HepG2 (cell line): ENCODE measurements around the gene B4GALT2. TPM values are rescaled to one million over a fixed set of nuclear protein-coding genes. Genes with fewer than 3 reads are reported as not detected.
A peak's percentile ranks its signal among the peaks of the same experiment; 100 is the strongest.

Source experiments
- ATAC-seq: fragments of 200-7000 bp; cut with Tn5 transposase; 3 replicates; pipeline ENCODE4 v1.9.1; 2020; ENCODE audit warnings: mild to moderate bottlenecking, moderate library complexity
- BruUV-seq: library from RNA; stranded (reverse); fragments of 400-500 nt; replicated peaks from 2 replicates; lab custom pipeline; 2021; lab: Mats Ljungman, UMichigan
- CTCF ChIA-PET: fragments of 300-600 bp; formaldehyde crosslinking; extraction: SDS; loops from one replicate; lab custom pipeline; 2021; ENCODE audit warnings: low total read pairs, inconsistent platforms, low intra/inter-chr PET ratio; lab: Yijun Ruan, JAX
- POLR2A ChIA-PET: fragments of 350-600 bp; sonication (Branson Sonifier 250); formaldehyde crosslinking; loops from one replicate; lab custom pipeline; 2020; ENCODE audit warnings: antibody characterized with exemption, inconsistent platforms; lab: Yijun Ruan, JAX
- DNase-seq: peaks from one replicate; pipeline ENCODE4 v3.0.0-alpha.2; 2015; ENCODE audit warnings: low spot score
- FAIRE-seq: peaks from 3 replicates; lab custom pipeline; 2011; peaks lifted over from hg19 to GRCh38; lab: Jason Lieb, UNC
- H2AFZ ChIP-seq: one replicate; pipeline ENCODE4 v1.6.1; 2011; ENCODE audit warnings: low read length, inconsistent platforms
- H3K27ac ChIP-seq: fragments of 300-600 bp; 3 replicates; pipeline ENCODE4 v1.8.0; 2011; ENCODE audit warnings: mixed run types, mild to moderate bottlenecking, mixed read lengths, low read length, inconsistent platforms; ENCODE audit not compliant: insufficient read depth; ENCODE audit errors: extremely low read length
- H3K27me3 ChIP-seq, 2 experiments: fragments of 200-600 bp in 1 of 2; 2 replicates in 1 of 2; 3 replicates in 1 of 2; pipeline versions ENCODE4 v1.6.0 to v1.8.0; 2011; ENCODE audit warnings: low read length in 2 of 2, mild to moderate bottlenecking in 2 of 2, moderate library complexity in 2 of 2, inconsistent platforms in 1 of 2; ENCODE audit not compliant: insufficient read depth in 2 of 2, control insufficient read depth in 1 of 2
- H3K36me3 ChIP-seq, 2 experiments: fragments of 200-600 bp in 1 of 2; replicated peaks in 1 of 2; 2 replicates in 1 of 2; 3 replicates in 1 of 2; pipeline versions ENCODE4 v1.5.1 to v1.8.0; 2011; ENCODE audit warnings: low read length in 2 of 2, inconsistent platforms in 1 of 2; ENCODE audit not compliant: insufficient read depth in 2 of 2, control insufficient read depth in 1 of 2
- H3K4me1 ChIP-seq: 2 replicates; pipeline ENCODE4 v1.5.1; 2012; ENCODE audit warnings: low read length, inconsistent platforms; ENCODE audit not compliant: insufficient read depth
- H3K4me2 ChIP-seq: 2 replicates; pipeline ENCODE4 v1.6.0; 2011; ENCODE audit warnings: low read depth, low read length, inconsistent platforms
- H3K4me3 ChIP-seq, 3 experiments: fragments of 200-600 bp in 1 of 3; sonication (generic), shearing (Covaris generic) in 1 of 3; replicated peaks in 1 of 3; 2 replicates each; pipeline ENCODE4 v1.5.1; 2011 to 2016; ENCODE audit warnings: low read length in 3 of 3, inconsistent platforms in 2 of 3, low read depth in 2 of 3, mild to moderate bottlenecking in 2 of 3, control low read depth in 1 of 3, mixed read lengths in 1 of 3; ENCODE audit not compliant: insufficient read depth in 1 of 3
- H3K79me2 ChIP-seq: one replicate; pipeline ENCODE4 v1.6.1; 2011; ENCODE audit warnings: low read length, inconsistent platforms; ENCODE audit not compliant: insufficient read depth
- H3K9ac ChIP-seq: 2 replicates; pipeline ENCODE4 v1.6.0; 2011; ENCODE audit warnings: mild to moderate bottlenecking, low read depth, low read length, inconsistent platforms; ENCODE audit not compliant: insufficient read depth
- H3K9me3 ChIP-seq: 2 replicates; pipeline ENCODE4 v1.5.1; 2012; ENCODE audit warnings: mild to moderate bottlenecking, low read length
- H4K20me1 ChIP-seq: 2 replicates; pipeline ENCODE4 v1.6.0; 2011; ENCODE audit warnings: inconsistent platforms, mild to moderate bottlenecking, low read length, moderate library complexity; ENCODE audit not compliant: insufficient read depth
- AGO2 ChIP-seq: fragments of 200-400 bp; formaldehyde crosslinking; optimal IDR thresholded peaks from 2 replicates; pipeline ENCODE3; 2017; ENCODE audit warnings: mild to moderate bottlenecking, low read depth, low read length, moderate library complexity
- EP300 ChIP-seq, 3 experiments: sonication (generic) in 1 of 3; formaldehyde crosslinking in 1 of 3; IDR thresholded peaks; 2 replicates each; pipeline versions ENCODE4 v1.5.1 to v1.6.1; 2011 to 2020; ENCODE audit warnings: low read depth in 2 of 3, low read length in 2 of 3, borderline replicate concordance in 1 of 3, improper control_type of control experiment in 1 of 3, mild to moderate bottlenecking in 1 of 3, missing genetic modification reagents in 1 of 3, moderate library complexity in 1 of 3
- GTF3A ChIP-seq: sonication (generic); formaldehyde crosslinking; conservative IDR thresholded peaks from 2 replicates; pipeline ENCODE4 v1.4.0; 2020; ENCODE audit warnings: mild to moderate bottlenecking, missing genetic modification reagents
- HMGXB3 ChIP-seq: sonication (generic); formaldehyde crosslinking; IDR thresholded peaks from 2 replicates; pipeline ENCODE4 v1.4.0; 2020; ENCODE audit warnings: missing genetic modification reagents, borderline replicate concordance
- MIER3 ChIP-seq: IDR thresholded peaks from 2 replicates; pipeline ENCODE4 v1.6.1; 2016; ENCODE audit warnings: missing compliant biosample characterization, borderline replicate concordance
- SALL2 ChIP-seq: sonication (generic); formaldehyde crosslinking; IDR thresholded peaks from 2 replicates; pipeline ENCODE4 v1.8.1; 2023; ENCODE audit warnings: mild to moderate bottlenecking, missing genetic modification reagents, inconsistent platforms
- SOX13 ChIP-seq, 3 experiments: fragments of 450-650 bp in 1 of 3; sonication (generic) in 1 of 3; formaldehyde crosslinking in 1 of 3; IDR thresholded peaks in 2 of 3; conservative IDR thresholded peaks in 1 of 3; 2 replicates each; pipeline versions ENCODE4 v1.5.0 to v1.6.1; 2016 to 2020; ENCODE audit warnings: antibody characterized with exemption in 1 of 3, mild to moderate bottlenecking in 1 of 3, missing compliant biosample characterization in 1 of 3, missing genetic modification reagents in 1 of 3, moderate library complexity in 1 of 3
- ZNF292 ChIP-seq: sonication (generic); formaldehyde crosslinking; IDR thresholded peaks from 2 replicates; pipeline ENCODE4 v1.8.1; 2022; ENCODE audit warnings: mild to moderate bottlenecking, low read depth, missing genetic modification reagents, borderline replicate concordance
- ZNF33B ChIP-seq: sonication (generic); formaldehyde crosslinking; IDR thresholded peaks from 2 replicates; pipeline ENCODE4 v1.5.1; 2020; ENCODE audit warnings: mild to moderate bottlenecking, missing genetic modification reagents
- WGBS: methylation state at CpG from one replicate; pipeline ENCODE4 v1.1.6; 2017; ENCODE audit warnings: low lambda C conversion rate; 5-methylcytosine and 5-hydroxymethylcytosine counted together
- in situ Hi-C: cut with HindIII; loops from 2 replicates; pipeline ENCODE4 v1.10.0; 2017; ENCODE audit warnings: low pct_unique_long_range_greater_than_20kb; ENCODE audit not compliant: extremely low pct_ligation_motif_present
- intact Hi-C: fragments of 100-400 bp; cut with micrococcal nuclease; formaldehyde crosslinking; loops from one replicate; pipeline ENCODE4 v1.10.0; 2022; ENCODE audit not compliant: unreplicated experiment
- polyA plus RNA-seq, 8 experiments: library from polyadenylated mRNA; depleted of rRNA in 3 of 8; stranded (reverse) in 7 of 8; unstranded in 1 of 8; fragments of >200 nt; fragmentation: Illumina TruSeq in 4 of 8; extraction: Trizol in 4 of 8; gene quantifications; 2 replicates each; pipeline versions ENCODE4 v1.2.1 to v1.2.3, GENCODE V29; 2011 to 2016; ENCODE audit warnings: low read depth in 4 of 8, missing spikeins in 1 of 8, mixed read lengths in 1 of 8; ENCODE audit not compliant: insufficient read depth in 1 of 8
- total RNA-seq, 5 experiments: library from RNA; depleted of rRNA; stranded (reverse); fragments of >200 nt; fragmentation: Illumina TruSeq; extraction: Trizol; gene quantifications; 2 replicates each; pipeline ENCODE4 v1.2.3, GENCODE V29; 2016; ENCODE audit warnings: low read depth in 1 of 5

Gene B4GALT2
- total and polyA plus RNA-seq, 2 of the 13 experiments (the other 11 are each of a cell fraction or from before 2014, with no cell fraction given): 41.9 to 78.0 TPM

DNA sequence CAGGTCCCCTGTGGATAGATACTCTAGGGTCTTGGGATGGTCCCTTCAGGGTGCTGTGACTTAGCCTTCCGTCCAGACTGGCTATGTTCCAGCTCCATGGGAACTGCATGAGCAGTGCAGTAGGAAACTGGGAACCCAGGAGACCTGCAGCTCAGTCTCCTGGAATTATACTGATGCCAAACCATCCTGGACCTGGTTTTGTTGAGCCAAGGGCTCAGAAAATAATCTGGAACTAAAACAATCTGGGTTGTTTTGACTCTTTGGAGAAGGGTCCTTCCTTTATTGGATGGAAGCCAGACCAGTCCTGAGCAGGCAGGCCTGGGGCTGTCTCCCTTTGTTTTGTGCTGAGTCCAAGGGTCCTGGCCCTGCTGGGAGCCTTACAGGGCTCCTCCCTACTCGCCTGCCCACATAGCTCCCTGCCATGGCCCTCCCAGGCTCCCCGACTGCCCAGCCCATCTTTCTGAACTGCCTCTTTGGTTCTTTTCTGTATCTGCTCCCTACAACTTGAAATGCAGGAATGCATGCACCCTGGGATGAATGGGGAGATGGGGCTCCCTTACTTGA lies 31.1 kb upstream of the B4GALT2 start (continued):
- TF ChIP-seq HMGXB3 (CRISPR knock-in tag): 0 out of 2 replicates have a peak, but pooled peaks have one; percentile 28
- no peak for TF ChIP-seq ZNF292 (CRISPR knock-in tag)
- 0 out of 2 replicates have a peak, but pooled peaks have one; percentile 37 for TF ChIP-seq SALL2
- TF ChIP-seq SOX13 (IDR thresholded peaks at IDR 0.05): no peak
- TF ChIP-seq SOX13 (CRISPR knock-in tag; conservative IDR thresholded peaks at IDR 0.05 in 1 of 2, IDR thresholded peaks at IDR 0.05 in 1 of 2): peak in 1 of 2 experiments; percentile 19; a peak in 1 of 4 replicates
- no peak for TF ChIP-seq ZNF33B (CRISPR knock-in tag)

DNA sequence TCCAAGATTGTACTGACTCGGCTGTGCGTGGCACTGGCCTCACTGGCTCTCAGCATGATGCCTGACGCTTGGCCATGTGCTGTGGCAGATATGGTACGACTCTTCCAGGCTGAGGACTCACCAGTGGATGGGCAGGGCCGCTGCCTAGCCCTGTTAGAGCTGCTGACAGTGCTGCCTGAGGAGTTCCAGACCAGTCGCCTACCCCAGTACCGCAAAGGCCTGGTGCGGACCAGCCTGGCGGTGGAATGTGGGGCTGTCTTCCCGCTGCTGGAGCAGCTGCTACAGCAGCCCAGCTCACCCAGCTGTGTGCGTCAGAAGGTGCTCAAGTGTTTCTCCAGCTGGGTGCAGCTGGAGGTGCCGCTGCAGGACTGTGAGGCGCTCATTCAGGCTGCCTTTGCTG lies 29.3 kb upstream of the B4GALT2 start:
- no peak overlapping the region for H2AFZ ChIP-seq
- no TSS peak for BruUV-seq
- H3K27ac ChIP-seq: no peak overlapping the region
- intact Hi-C loops: loop anchor here (5.0 kb wide), 1 partner anchor 242 kb away; the partner anchor contains the start of gene ST3GAL3
- H3K79me2 ChIP-seq: peaks cover 11% of the 10 kb centered on the region
- H3K4me1 ChIP-seq: peaks cover 25% of the 10 kb centered on the region
- ATAC-seq (no peak), FAIRE-seq (no peak), DNase-seq (no peak)
- TF ChIP-seq MIER3 (CRISPR knock-in tag): no peak
- TF ChIP-seq AGO2: peak; percentile 26
- no peak for TF ChIP-seq EP300 (IDR thresholded peaks at IDR 0.05; ENCODE audit: low read depth in 2 of 2, low read length in 2 of 2)
- no peak for TF ChIP-seq EP300 (CRISPR knock-in tag; IDR thresholded peaks at IDR 0.05; ENCODE audit: borderline replicate concordance)
- no peak for TF ChIP-seq GTF3A
- no peaks in the 10 kb centered on the region; a peak in 1 of 5 replicates for H3K27me3 ChIP-seq
- in situ Hi-C loops: no loop called here
- H3K9ac ChIP-seq: no peak overlapping the region
- no peak overlapping the region for H3K4me3 ChIP-seq
- WGBS: 100% methylated on average over 1 of the region's 13 CpGs
- no peaks in the 10 kb centered on the region; a peak in 1 of 5 replicates for H3K36me3 ChIP-seq
- CTCF ChIA-PET: no interaction called here
- H4K20me1 ChIP-seq: no peaks in the 10 kb centered on the region
- H3K9me3 ChIP-seq: no peaks in the 10 kb centered on the region
- no peak overlapping the region for H3K4me2 ChIP-seq
- POLR2A ChIA-PET: interaction anchor here (1.3 to 5.0 kb wide), 2 partner anchors 14 to 20 kb away, joined by 3 to 38 read pairs; partner anchors contain the start of gene DPH2
